GM20431 (cell line): ENCODE measurements around the gene BICC1.

Experiments used
- in situ Hi-C: fragments of 300-500 bp; cut with MseI, MboI; formaldehyde crosslinking; loops from one replicate; pipeline ENCODE4 v1.15.0; 2020; ENCODE audit warnings: low sequenced_read_pairs; ENCODE audit not compliant: unreplicated experiment

BICC1 gene

GRCh38 chr10:58797356-58797755, 284.7 kb downstream of the BICC1 start:
- in situ Hi-C loops, result loop anchor here (25.0 kb wide), 1 partner anchor 815 kb away; no protein-coding TSS in a partner anchor

- in situ Hi-C loops, result no loop called here
Observed at GRCh38 chr10:58802047-58802446, 289.4 kb downstream of the BICC1 start.

- in situ Hi-C loops, result no loop called here
Observed at GRCh38 chr10:58806323-58806722, 293.7 kb downstream of the BICC1 start.

- in situ Hi-C loops, result no loop called here
Observed at GRCh38 chr10:58806970-58807628, 294.4 kb downstream of the BICC1 start.

DNA sequence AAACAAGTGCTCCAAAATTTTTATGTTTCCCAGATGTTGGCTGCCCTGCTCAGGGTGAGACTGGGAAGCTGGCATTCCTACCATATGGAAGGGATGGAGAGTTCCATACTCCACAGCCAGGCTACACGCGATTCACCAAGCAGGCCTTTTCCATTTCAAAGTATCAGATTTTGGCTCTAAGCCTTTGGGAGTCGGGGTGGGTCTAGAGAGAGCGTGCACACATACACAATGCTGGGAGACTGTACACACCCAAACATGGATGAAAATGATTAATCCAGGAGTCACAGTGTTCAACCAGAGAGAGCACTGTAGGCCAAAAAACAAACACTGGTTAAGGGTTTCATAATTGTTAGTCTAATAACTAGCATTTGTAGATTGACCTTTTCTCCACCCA, 295.0 kb downstream of the BICC1 start:
- in situ Hi-C loops, result no loop called here

GRCh38 chr10:58810751-58811150, 298.1 kb downstream of the BICC1 start:
- in situ Hi-C loops, result no loop called here

- in situ Hi-C loops, result no loop called here
Observed at GRCh38 chr10:58813573-58813972, 300.9 kb downstream of the BICC1 start.

- in situ Hi-C loops, result no loop called here
Observed at GRCh38 chr10:58817201-58817846, 304.7 kb downstream of the BICC1 start.

GRCh38 chr10:58818900-58819299, 306.2 kb downstream of the BICC1 start:
- in situ Hi-C loops, result no loop called here

GRCh38 chr10:58820386-58820785, 307.7 kb downstream of the BICC1 start:
- in situ Hi-C loops, result no loop called here

DNA sequence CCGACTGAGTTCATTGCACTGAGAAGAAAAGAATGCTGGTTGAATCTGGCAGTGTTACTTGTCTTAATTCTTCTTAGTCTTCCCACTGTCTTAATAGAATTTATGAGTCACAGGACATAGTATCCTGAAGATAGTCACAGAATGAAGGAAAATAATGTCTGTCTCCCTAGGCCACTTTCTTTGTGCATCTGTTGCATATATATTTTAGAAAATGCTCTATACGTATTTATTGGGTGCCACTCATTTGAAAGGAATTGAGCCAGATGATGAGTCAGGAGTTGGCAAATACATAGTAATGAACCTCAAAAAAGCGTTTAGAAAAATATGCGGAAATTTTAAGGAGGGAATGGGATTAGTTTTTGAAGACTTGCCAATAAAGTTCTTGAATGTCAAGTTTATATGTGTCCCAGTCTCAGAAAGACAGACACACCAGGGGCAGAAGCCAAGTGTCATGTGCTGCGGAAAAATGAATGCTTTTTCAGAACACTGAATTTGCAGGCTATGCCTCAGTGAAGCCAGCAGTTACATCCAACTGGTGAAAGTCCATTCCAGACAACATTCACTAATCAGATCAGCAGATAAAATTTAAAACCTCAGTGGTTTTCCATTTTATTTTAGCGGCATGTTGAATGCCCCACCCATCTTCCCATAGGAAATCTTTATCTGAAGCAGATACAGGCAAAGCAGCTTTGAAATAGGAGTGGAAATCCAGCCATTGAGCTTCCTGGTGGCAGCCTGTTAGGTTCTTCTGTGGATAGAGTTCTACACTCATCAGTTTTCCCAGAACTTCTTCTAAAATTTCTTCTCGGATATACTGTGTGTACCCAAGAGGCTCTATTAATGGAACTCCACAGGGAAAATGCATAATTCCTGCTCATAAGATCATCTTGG, 308.4 kb downstream of the BICC1 start:
- in situ Hi-C loops, result no loop called here

DNA sequence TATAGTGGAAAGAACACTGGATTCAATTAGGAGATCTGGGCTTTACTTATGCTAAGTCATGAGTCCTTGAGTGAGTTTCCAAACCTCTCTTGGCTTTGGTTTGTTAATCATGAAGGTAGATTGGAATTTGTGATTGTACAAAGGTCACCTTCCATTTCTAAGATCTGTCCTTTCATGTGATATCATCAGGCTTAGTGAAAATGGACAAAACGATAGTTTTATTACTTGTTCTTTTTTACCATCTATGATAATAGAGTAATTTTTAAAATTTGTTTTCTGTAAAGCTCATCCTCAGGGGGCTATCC, 309.0 kb downstream of the BICC1 start:
- in situ Hi-C loops, result no loop called here

DNA sequence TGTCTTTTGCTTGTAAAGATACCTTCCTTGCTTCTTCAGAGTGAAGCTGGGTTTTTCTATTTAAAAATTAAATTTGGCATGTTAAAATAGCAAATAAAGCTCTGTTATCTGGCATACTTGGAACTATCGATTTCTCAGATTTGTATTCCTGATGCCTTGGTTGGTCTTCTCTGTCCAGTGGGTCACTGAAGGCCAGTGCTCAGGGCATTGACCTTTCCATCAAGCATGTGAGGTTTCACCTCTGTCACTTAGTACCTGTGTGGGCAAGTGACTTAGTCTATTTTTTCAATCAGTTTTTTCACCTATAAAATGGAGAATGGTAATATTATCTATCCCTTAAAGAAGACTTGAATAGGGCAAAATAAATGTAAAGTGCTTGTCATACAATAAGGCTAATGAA, 311.3 kb downstream of the BICC1 start:
- in situ Hi-C loops, result no loop called here

- in situ Hi-C loops, result no loop called here
Observed at GRCh38 chr10:58824396-58824795, 311.7 kb downstream of the BICC1 start.

GRCh38 chr10:58826694-58827093, 314.0 kb downstream of the BICC1 start:
- in situ Hi-C loops, result no loop called here

DNA sequence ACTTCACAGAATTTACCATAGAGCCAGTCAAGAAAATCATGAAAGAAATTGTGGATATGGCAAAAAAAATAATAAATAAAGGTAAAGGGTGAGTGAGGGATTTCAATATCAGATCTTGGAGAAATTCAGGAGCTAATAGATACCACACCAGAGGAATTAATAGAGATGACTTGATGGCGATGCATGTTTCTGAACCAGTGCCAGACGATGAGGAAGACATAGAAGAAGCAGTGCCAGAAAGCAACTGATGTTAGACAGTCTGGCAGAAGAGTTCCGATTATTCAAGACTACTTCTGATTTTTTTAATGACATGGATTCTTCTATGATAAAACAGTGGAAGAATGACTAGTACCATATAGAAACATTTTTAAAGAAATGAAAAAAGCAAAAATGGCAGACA, 314.7 kb downstream of the BICC1 start:
- in situ Hi-C loops, result no loop called here

DNA sequence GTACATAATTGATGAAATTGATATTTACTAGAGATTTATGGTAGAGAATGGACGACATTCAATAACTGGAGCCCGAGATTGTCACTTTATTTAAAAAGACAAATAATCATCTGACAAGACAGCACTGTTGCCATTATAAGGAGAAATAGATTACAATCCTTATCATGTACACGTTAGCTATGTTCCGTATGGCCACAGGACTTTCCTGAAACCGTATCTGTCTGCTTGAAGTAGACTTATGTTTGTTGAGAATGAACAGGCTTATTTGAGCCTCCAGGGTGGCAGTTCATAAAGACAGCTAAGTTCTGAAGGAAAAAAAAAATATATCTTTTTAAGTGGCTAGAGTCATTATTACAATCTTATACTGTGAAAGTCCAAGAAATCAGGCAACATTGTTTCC, 317.2 kb downstream of the BICC1 start:
- in situ Hi-C loops, result no loop called here

DNA sequence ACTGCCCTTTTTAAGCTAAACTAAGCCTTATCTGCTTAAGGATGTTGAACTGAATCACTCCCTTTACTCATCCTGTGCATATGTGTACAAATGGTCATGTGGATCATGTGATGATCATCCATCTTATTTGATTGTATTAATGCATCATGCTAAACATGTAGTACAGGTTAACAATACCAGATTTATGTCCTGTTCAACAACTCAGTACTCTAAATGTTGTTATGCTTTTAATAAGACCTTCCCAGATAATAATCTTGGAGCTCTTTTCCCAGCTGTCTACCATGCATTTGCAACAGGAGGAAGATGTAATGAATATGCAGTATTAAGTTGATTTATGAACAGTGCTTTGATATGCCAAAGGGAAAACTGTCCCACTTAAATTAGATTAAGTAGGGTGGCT, 318.0 kb downstream of the BICC1 start:
- in situ Hi-C loops, result no loop called here

DNA sequence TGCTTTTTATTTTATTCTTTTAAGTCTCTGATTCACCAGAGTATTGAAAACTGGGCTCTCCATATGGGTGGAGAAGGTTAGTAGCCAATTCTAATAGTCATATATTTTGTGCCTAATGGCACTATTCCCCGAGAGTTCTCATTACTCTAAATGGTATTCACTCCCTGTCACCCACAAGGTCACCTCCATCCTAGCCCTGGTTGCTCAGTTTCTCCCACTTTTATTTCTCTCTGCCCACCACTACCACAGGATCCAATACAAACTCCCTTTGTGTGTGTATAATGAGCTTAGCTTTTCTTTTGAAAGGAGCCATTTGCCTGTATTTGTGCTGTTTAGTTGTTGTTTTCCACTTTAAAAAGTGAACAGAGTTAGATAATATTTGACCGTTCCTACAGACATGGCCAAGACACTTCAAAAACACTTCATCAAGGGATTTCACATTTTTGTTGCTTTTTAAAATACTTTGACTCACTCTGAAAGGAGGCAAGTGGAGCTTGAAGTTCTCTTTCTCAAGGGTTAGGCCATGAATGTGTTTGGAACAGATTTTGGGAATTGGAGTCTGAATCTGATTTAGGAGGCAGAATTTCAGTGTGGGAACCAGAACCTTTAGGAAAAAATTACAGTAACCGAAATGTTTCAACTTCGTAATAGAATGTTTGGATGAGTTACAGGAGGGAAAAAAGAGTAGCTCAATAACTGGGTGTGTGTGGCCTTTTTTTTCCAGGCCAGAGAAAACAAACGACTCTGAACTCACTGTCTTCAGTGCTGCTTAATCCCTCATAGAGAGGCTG, 321.3 kb downstream of the BICC1 start:
- in situ Hi-C loops, result no loop called here

GRCh38 chr10:58836176-58836700, 323.6 kb downstream of the BICC1 start:
- in situ Hi-C loops, result no loop called here
